GM10248 (cell line): ENCODE data around the gene CACNA2D1.

Experiments used
- CTCF ChIA-PET: fragments of 300-600 bp; sonication (Branson Sonifier 250); formaldehyde crosslinking; extraction: SDS; loops from one replicate; lab custom pipeline; 2021; ENCODE audit warnings: antibody characterized with exemption; lab: Yijun Ruan, JAX
- POLR2A ChIA-PET: fragments of 350-650 bp; sonication (Branson Sonifier 250); formaldehyde crosslinking; extraction: SDS; loops from one replicate; lab custom pipeline; 2020; ENCODE audit warnings: antibody characterized with exemption; lab: Yijun Ruan, JAX
- DNase-seq: peaks from one replicate; pipeline ENCODE4 v3.0.0; 2012; ENCODE audit errors: extremely low spot score
- TF ChIP-seq, protein P1 (sequence below): IDR thresholded peaks from 2 replicates; pipeline ENCODE4 v1.5.1; 2012; ENCODE audit warnings: mild to moderate bottlenecking, low read depth; ENCODE audit errors: extremely low read depth, missing control alignments, control extremely low read depth

CACNA2D1 gene

DNA sequence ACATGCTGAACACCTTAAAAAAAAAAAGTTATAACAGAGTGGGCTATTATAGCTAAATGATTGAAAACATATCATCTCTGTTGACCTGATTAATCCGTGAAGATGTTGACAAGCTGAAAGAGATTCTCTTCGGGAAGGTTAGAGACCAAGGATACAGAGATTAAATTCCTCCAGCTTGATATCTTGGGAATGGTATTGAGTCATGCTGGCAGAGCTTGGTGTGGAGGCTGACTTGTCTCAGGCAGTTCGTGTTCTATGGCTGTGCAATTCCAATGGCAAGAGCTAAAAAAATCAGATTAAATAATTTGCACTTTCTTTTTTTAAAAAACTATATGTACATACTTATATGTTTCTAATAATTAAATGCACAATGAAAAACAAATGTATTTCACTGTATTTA lies 24.9 kb upstream of the CACNA2D1 start:
- CTCF ChIA-PET, result no interaction called here
- POLR2A ChIA-PET, result no interaction called here
- no peak for DNase-seq
- TF ChIP-seq, protein P1, sequence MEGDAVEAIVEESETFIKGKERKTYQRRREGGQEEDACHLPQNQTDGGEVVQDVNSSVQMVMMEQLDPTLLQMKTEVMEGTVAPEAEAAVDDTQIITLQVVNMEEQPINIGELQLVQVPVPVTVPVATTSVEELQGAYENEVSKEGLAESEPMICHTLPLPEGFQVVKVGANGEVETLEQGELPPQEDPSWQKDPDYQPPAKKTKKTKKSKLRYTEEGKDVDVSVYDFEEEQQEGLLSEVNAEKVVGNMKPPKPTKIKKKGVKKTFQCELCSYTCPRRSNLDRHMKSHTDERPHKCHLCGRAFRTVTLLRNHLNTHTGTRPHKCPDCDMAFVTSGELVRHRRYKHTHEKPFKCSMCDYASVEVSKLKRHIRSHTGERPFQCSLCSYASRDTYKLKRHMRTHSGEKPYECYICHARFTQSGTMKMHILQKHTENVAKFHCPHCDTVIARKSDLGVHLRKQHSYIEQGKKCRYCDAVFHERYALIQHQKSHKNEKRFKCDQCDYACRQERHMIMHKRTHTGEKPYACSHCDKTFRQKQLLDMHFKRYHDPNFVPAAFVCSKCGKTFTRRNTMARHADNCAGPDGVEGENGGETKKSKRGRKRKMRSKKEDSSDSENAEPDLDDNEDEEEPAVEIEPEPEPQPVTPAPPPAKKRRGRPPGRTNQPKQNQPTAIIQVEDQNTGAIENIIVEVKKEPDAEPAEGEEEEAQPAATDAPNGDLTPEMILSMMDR, result no peak

DNA sequence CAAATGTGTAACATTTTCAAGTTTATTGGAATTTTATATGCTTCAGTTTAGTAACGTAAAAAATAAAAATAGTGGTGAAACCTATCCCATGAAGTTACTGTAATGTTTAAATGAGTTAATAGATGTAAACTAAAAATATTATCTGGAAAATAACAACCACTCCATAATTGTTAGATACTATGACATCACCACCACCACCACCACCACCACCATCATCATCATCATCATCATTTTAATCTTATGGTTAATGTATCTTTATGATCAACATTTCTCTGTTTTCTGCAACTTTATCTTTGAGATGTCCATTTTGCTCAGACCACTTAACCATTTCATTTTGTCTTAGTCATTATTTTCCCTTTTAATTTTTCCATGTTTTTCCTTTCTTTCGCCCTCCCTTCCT lies 23.4 kb upstream of the CACNA2D1 start:
- TF ChIP-seq, protein P1, result no peak
- POLR2A ChIA-PET, result no interaction called here
- CTCF ChIA-PET, result no interaction called here
- DNase-seq, result no peak

DNA sequence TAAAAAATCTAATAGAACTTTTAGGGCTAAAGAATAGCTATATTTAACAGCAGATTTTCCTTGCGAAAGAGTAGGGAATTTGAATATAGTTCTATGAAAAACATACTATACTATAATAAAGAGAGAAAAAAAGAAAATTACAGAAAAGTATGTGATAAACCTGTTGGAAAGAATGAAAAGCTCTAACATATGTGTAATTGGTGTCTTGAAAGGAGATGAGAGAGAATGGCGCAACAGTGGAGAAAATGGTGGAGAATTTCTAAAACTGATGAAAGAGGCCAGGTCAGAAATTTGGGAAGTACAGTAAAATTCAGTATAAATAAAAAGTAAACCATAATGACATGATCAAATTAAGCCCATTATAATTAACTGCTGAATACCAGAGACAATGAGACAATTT lies 20.8 kb upstream of the CACNA2D1 start:
- TF ChIP-seq, protein P1, result no peak
- ChIA-PET POLR2A (no interaction called here), CTCF (interaction anchor here (1.0 to 1.4 kb wide), 2 partner anchors 36 to 126 kb away, joined by 3 read pairs; no protein-coding TSS in a partner anchor)
- no peak for DNase-seq

DNA sequence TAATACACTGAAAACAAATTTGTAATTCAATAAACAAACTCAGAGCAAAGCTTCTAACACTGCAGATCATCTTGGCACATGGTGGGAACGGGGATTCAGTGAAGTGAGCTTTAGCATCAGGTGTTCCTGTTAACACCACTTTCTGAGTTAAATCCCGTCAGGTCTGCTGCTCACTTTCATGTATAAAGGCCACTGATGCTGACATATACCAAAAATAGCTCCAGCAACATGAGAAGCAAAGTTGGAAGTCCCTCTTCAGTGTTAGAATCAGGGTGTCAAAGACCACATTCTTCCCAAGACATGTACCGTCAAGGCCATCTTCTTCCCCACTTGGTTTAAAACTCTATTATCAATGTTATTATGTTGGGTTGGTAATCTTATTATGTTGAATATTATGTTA lies 11.7 kb upstream of the CACNA2D1 start:
- TF ChIP-seq, protein P1, result no peak
- ChIA-PET CTCF (interaction anchor here (0.9 kb wide), 1 partner anchor 10 kb away, joined by 4 read pairs; no protein-coding TSS in a partner anchor), POLR2A (no interaction called here)
- no peak for DNase-seq

DNA sequence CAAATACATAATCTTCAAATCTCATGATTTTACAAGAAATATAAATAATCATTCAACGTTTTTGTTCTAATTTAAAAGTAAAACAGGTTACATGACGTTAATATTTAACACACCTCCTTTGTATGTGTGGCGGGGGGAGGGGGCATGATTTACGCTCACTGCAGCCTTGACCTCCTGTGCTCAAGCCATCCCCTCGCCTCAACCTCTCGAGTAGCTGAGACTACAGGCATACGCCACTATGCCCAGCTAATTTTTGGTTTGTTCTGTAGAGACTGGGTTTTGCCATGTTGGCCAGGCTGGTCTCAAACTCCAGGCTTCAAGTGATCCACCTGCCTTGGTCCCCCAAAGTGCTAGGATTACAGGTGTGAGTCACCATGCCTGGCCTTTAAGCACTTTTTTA lies 7.2 kb upstream of the CACNA2D1 start:
- TF ChIP-seq, protein P1, result no peak
- no peak for DNase-seq
- ChIA-PET CTCF (no interaction called here), POLR2A (no interaction called here)

DNA sequence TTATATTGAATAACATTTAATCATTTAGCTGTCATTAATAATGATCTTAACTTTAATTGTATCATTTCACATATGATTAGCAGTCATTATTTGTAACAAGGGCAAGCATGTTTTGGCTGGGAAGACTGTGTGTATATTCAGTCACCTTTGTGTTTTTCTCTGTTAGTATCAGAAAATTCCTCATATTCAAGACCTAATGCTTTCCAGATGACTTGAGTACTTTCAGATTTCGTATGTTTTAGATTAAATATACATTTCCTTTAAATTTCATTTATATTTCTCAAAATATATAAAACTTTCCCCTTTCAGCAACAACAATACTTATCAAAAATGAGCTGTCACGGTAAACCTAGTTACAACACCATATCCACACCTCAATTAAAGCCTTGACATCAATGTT lies 6.3 kb upstream of the CACNA2D1 start:
- TF ChIP-seq, protein P1, result no peak
- CTCF ChIA-PET, result no interaction called here
- POLR2A ChIA-PET, result no interaction called here
- DNase-seq, result no peak

DNA sequence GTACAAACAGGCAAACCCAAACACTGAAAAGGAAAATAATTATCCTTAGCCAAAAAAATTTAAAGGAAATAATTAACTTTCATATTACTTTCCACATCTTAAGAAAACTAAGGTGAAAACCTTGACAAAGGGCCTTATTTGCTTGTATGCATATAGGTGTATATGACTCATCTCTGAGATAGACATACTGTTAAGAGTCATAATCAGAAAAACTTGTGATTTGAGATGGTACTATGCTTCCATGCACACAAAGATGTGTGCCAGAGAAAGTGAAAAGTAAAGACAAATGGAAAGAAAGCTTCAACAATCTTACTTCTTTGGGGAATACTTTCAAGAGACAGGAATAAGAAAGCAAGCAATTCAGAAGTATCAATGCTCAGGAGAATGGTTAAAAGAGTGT lies 3.3 kb upstream of the CACNA2D1 start:
- ChIA-PET CTCF (no interaction called here), POLR2A (no interaction called here)
- TF ChIP-seq, protein P1, result no peak
- DNase-seq, result no peak
